Ramos (cell line): Measurements from ENCODE around the gene MINPP1.
"Not testable (repeated sequence)": the region's sequence is repeated elsewhere in the genome, so short reads cannot be mapped to it uniquely, and the experiment has no call there.

ENCODE experiments used
- in situ Hi-C: fragments of 300-500 bp; cut with MboI; formaldehyde crosslinking; loops from one replicate; pipeline ENCODE4 v1.14.3; 2022; ENCODE audit warnings: low sequenced_read_pairs; ENCODE audit not compliant: unreplicated experiment

Gene MINPP1

DNA sequence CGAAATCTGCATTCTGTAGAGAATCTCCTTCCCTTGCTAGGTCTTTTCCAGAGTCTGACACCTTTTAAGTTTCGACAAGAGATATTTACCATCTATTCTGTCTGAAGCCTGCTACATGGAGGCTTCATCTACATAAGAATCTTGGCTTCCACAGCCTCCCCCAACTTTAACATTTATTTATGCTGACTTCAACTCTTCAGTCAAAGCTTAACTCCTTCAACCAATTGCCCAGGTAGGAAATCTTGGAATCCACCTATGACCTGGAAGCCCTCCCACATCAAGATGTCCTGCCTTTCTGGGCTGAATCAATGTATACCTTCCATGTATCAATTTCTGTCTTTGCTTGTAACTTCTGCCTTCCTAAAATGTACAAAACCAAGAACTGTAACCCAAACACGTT is 54.7 kb downstream of the MINPP1 start:
- in situ Hi-C loops = no loop called here

DNA sequence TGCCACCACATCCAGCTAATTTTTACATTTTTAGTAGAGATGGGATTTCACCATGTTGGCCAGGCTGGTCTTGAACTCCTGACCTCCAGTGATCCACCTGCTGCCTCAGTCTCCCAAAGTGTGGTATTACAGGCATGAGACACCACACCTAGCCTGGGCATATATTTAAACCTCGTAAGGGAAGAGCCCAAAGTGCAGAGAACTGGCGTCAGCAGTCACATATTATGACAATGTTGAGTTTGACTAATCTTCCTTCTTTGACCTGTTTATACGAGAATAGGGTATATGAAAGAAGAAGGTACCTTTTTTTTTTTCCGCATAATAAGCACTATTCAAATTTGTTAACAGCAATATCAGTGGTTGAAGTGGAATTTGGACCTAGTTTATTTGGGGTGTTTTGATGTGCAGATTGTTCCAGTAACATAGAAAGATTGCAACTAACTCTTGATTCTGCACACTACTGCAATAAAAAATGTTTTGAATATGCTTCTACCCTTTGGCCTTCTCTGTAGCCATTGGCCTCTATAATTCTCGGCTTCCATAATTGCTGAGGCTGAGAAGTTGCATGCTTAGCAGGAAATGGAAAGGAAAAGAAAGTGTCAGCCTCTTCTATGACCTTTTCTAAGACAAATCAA is 55.9 kb downstream of the MINPP1 start:
- in situ Hi-C loops = no loop called here

DNA sequence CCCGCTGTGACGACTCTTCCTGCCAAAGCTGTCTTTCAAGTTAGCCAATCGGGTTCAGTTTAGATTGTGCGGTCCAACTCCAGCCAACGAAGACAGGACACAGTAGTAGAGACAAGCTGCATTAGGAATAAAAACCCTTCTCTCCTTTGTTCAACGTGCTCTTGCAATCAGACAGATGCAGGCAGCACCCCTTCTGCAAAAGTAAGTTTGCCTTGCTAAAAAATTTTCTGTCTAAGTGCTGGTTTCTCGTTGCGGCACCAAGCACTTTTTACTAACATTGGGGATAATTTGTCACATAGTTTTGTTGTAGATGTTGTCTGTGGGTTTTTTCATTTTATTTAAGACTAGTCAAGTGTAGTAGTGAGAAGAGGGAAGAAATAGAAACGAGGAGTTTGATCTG is 58.1 kb downstream of the MINPP1 start:
- in situ Hi-C loops = no loop called here

DNA sequence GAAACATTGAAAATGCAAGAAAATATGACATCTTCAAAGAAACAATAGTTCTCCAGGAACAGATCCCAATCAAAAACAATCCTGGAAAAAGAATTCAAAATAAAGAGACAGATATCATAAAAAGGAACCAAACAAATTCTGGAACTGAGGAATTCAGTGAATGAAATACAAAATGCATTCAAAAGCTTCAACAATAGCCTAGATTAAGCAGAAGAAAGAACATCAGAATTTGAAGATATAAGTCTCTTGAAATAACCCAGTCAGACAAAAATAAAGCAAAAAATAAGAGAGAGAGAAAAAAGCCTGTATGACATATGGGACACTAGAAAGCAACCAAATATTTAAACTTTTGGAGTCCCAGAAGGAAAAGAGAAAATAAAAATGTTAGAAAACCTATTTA is 60.3 kb downstream of the MINPP1 start:
- in situ Hi-C loops = no loop called here

DNA sequence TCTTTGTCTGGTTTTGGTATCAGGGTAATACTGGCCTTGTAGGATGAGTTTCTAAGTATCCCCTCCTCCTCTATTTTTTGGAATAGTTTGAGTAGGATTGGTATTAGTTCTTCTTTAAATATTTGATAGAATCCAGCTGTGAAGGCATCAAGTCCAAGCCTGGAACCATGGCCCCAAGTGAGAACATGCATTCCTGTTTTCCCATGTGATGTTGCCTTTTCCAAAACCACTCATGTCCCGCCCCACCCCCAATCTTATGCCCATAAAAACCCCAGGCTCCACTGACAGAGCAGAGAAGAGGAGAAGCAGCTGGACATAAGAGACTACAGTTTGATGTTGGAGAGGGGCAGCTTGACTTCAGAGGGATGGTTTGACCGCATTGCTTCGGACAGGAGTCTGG is 71.2 kb downstream of the MINPP1 start:
- in situ Hi-C loops = no loop called here

DNA sequence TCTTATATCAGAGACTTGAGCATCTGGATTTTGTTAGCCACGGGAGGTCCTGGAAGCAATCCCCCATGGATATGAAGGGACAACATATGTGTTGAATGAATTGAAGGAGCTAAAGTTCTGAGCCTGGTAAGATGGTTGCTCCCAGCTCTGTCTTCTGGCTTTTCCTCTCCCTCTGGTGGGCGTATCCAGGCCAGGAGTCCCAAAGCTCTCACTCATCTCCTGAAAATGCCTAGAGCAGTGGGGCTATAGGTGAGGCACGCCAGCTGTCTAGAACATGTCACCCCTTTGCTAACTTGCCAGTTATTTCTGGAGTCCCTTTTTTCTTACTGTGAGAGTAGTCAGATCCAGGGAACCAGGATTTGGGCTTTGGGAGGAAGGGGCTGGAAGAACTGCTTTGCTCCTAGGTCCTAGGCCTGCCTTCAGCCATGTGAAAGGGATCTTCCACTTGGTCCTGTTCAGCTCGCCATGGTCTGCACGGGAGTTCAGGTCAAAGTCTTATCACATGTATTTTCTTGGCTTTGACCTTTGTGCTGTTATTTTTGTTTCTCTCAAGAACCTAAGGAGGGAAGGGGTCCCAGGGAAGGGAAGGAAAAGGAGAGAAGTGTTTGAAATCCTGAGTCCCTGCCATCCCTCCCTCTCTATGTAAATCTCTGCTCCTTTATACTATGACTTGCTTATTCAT is 73.6 kb downstream of the MINPP1 start:
- in situ Hi-C loops = no loop called here

DNA sequence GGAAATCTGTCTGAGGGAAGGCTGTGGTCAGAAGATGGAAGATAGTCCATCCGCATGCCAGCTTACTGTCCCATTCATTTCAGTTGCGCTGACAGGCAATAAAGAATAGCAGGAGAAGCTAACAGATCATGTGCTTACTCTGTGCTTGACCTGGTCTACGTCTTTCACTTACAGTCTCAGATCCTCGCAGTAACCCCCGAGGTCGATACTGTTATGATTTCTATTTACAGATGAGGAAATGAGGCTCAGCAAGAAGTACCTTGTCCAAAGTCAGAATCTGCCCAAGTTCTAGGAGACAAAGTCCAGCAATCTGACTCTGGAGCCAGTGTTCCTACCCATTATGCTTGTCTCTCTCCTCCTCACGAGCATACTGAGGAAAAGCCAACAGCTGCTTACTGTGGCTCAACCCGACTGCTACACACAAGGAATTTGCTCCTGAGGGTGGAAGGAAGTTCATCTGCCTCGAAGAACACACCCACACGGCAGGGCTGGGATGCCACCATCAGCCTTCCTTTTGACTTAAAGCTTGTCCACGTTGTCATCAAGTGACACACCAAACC is 74.2 kb downstream of the MINPP1 start:
- in situ Hi-C loops = no loop called here

DNA sequence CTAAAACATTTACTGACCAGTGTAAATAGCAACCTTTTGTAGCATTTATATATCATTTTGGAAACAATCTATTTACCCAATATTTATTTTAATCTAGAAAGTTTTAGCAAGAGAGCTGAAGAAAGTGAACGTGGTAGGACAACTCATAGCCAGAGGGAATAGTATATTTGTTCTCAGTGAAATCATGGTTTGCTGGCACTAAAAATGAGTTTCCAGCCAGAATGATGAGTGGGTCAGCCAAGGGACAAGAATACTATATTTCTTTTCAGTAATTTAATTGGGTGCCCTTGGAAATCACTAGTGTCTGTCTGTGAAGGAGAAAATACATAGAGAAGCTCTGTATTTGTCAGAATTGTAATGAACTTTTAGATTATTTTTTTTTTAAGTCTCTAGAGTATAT is 74.9 kb downstream of the MINPP1 start:
- in situ Hi-C loops = no loop called here

DNA sequence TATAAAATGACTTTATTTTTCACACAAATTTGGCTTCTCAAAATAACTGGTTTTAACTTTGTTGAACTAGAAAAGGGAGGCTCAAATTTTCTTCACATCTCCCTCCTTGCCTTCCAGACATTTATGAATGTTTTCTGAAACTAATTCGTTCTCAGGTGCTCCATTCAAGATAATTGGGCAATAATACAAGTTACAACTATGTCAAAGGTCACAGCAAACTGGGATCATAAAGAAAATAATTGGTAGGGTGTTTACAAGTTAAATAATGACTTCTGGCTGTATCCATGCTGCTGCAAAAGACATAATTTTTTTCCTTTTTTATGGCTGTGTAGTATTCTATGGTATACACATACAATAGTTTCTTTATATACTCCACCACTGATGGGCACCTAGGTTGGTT is 75.3 kb downstream of the MINPP1 start:
- in situ Hi-C loops = no loop called here

DNA sequence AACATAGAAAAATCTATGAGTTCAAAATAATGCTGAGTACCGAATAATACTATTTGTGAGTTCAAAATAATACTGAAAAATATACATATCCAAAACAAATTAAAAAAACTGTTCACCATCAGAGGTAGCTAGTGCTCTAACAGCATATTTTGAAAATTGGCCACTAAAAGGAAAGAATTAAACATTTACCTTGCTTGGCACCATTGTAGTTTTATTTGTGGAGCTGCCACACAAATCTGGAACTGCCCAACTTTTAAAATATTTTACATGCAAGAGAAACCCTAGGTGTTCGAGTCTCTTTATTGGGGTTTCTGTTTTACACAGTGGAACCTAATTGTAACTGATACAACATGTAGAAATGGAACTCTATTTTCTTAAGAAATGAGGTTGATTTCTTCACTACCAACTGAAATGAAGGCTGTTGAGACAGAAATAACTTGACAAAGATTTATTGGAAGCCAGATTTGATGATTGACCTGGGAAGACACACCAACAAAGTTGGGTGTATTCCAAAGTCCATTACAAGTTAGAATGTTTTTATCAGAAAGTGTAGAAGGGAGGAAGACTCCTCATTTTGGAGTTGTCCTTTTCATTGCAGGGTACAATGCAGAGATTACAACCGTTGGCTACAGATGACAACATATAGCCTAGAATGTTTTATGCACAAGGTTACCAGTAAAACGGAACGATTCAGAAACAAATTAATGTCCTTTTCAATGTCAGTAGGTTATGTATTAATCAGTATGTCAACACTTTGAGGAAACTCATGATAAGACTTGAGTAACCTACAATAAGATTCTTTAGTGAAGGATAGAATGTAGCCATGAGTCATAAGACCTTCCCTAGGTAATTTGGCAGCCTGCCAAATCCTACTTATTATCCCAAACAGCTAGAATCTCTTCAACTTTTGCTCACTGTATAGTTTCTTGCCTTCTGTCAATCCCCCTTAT is 81.1 kb downstream of the MINPP1 start:
- in situ Hi-C loops = no loop called here

DNA sequence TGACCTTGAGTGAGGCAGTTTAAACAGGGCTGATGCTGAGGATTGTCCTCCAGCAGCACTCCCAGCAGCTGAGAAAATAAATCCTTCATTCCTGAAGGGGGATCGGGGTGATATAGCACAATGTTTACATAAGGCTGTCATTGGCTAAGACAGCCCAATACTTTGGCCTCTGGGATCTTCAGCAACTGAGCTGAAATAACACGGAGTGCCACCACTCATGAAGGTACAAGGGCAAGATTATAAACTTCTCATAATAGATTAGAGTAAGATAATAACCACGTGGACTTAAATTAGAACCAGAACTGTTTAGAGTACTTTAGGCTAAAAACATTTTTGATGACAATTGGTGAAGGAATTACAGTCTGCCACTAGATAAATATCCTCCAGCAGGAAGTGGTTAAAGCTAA is 85.0 kb downstream of the MINPP1 start:
- in situ Hi-C loops = no loop called here

DNA sequence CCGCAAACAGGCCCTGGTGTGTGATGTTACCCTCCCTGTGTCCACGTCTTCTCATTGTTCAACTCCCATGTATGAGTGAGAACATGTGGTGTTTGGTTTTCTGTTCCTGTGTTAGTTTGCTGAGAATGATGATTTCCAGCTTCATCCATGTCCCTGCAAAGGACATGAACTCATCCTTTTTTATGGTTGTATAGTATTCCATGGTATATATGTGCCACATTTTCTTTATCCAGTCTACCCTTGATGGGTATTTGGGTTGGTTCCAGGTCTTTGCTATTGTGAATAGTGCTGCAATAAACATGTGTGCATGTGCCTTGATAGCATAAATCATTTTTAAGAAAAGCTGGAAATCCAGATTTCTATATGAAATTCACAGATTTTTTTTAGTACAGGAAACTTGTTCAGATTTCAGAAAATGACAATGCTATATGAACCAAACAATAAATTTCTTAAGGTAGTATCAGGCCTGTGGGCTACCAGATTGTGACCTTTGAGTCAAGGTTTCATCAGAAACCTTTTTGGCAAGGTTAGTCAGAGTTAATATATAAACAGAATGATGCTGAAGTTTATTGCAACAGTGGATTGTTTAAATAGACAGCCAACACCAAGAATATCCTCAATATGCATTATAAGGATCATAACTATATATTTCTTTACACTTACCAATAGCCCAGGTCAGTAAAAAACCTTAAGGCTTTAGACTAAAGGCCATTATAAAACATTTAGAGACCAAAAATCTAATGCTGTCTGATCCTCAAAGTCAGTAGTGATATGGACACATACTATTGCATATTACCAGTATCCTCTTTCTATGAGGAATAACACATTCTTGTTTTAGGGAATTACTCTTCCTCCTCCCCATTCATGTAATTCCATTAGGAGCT is 86.3 kb downstream of the MINPP1 start:
- in situ Hi-C loops = no loop called here

DNA sequence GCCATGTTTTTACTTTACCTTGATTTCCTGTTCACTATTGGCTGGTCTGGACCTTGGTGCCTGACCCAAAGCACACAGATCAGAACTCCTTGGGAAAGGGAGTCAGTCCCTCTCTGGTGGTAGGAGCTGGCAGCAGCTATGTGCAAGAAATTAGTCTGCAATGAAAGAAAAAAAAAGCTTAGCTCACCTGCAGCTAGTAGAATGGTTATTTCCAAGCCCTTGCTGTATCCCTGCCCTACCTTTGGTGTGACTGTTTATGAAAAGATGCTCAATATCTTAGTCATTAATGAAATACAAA is 86.8 kb downstream of the MINPP1 start:
- in situ Hi-C loops = no loop called here

DNA sequence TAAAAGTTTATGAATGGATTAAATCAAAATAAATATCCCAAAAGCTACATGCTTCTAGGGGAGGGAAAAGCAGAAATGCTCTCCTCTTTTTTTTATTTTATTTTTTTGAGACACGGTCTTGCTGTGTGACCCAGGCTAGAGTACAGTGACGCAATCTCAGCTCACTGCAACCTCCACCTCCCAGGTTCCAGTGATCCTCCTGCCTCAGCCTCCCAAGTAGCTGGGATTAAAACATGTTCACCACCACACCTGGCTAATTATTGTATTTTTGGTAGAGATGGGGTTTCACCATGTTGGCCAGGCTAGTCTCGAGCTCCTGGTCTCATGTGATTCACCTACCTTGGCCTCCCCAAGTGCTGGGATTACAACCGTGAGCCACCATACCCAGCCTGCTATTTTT is 88.2 kb downstream of the MINPP1 start:
- in situ Hi-C loops = not testable (repeated sequence)

DNA sequence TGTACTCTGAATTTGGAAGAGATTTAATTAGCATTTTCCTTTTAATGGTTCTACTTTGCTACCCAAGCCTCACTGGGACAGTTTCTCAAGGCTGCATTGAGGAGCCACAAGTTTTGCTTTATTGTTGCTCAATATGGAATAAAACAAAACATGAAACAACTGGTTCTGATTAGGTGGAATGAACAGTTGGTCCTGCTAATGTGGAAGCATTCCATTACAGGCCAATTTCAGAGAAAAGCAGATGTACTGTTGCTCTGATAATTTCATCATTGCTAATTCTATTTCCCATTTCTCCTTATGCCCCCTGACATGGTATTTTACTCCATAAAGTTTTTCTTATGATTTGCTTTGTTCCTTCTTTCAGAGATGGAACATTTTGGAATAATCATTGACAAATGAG is 89.0 kb downstream of the MINPP1 start:
- in situ Hi-C loops = no loop called here

DNA sequence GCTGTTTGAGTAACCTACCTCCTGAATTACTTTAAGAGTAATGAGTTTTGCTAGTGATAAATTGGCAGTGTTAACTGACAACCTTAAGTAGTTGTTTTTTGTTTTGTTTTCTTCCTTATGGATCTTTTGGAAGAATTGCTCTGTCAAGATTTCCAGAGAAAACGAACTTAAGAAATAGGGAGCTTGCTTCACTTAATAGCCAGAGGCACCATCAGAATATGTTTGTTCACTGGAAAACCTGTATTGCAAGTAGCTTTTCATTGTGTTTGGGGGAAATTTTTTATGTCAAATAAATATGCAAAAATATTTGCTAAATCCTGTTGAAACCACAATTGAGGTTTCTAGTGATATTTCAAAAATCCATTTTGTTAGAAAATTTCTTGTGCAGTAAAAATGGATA is 89.5 kb downstream of the MINPP1 start:
- in situ Hi-C loops = no loop called here

DNA sequence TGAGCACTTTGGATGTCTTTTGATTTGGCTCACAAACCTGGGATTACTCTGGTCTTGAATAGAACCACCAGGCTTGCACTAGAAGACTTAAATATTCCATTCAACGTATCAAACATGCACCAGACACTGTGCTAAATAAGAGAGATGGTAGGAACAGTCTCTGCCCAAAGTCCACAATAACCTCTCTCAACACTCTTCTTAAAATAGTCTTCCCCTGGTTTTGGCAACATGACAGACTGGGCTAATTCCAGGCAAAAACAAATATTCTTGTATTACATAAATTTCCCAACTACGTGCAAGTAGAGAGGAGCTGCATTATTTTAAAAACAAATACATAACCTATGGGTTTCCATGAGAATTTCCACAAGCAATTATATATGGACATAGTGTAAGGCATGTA is 90.2 kb downstream of the MINPP1 start:
- in situ Hi-C loops = no loop called here

DNA sequence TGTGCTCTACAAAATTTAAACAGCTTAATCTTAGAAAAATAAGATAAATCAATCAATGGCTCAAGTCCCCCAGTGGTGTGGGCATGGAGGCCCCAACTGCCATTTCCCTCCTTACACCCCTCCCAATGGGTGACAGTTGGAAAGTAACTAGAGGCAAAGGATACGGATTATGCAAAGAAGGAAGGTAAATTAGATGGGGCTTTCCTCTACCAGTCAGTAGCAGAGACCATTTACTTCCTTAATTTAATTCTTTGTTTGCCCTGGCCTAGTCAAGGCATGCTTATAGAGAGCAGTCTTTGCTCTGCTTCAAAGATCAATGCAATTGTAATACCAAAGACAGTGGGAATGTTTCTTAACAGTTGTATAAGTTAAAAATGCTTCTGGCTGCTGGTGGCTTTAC is 91.7 kb downstream of the MINPP1 start:
- in situ Hi-C loops = no loop called here

DNA sequence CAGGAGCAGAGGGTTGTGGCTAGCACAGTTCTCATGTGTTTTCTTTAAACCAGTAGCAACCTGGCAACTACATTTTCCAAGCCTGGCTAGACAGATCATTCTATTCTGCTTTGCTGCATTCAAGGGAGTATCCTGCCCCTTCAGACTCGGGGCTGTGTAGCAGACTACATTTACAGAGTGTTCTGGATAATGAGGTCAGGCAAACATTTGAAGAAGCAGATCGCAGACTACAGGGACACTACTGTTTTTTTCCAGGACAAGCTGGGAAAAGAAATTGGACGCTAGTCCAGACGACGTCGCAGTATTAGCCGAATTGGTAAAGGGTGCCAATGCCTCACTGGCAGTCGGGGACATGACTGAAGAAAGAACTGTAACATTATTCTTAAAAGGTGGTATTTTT is 94.0 kb downstream of the MINPP1 start:
- in situ Hi-C loops = no loop called here

DNA sequence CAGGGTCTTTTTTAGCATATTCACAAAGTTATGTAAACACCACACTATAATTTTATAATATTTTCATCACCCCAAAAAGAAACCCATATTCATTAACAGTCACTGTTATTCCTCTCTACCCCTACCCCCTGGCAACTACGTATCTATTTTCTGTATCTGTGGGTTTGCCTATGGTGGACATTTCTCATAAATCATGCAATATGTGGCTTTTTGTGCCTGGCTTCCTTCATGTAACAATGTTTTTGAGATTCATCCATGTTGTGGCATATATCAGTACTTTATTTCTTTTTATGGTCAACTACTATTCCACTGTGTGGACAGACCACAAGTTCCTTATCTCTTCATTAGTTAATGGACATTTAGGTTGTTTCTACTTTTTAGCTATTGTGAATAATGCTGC is 95.9 kb downstream of the MINPP1 start:
- in situ Hi-C loops = no loop called here
